Choroid plexus epithelial cell (primary cell): ENCODE measurements around the gene TULP4.
"Not testable (repeated sequence)": the region's sequence is repeated elsewhere in the genome, so short reads cannot be mapped to it uniquely, and the experiment has no call there.

ENCODE experiments used
- DNase-seq: peaks from one replicate; pipeline ENCODE4 v3.0.0-alpha.2; 2010; ENCODE audit warnings: low read depth
- H3K4me3 ChIP-seq: 2 replicates; pipeline ENCODE4 v1.5.1; 2011; ENCODE audit warnings: low read depth, mild to moderate bottlenecking, control low read depth, low read length, moderate library complexity
- TF ChIP-seq, protein P1 (sequence below): conservative IDR thresholded peaks from 2 replicates; pipeline ENCODE4 v1.5.1; 2011; ENCODE audit warnings: low read depth, mild to moderate bottlenecking, control low read depth, inconsistent platforms, low read length, moderate library complexity

The TULP4 gene

DNA sequence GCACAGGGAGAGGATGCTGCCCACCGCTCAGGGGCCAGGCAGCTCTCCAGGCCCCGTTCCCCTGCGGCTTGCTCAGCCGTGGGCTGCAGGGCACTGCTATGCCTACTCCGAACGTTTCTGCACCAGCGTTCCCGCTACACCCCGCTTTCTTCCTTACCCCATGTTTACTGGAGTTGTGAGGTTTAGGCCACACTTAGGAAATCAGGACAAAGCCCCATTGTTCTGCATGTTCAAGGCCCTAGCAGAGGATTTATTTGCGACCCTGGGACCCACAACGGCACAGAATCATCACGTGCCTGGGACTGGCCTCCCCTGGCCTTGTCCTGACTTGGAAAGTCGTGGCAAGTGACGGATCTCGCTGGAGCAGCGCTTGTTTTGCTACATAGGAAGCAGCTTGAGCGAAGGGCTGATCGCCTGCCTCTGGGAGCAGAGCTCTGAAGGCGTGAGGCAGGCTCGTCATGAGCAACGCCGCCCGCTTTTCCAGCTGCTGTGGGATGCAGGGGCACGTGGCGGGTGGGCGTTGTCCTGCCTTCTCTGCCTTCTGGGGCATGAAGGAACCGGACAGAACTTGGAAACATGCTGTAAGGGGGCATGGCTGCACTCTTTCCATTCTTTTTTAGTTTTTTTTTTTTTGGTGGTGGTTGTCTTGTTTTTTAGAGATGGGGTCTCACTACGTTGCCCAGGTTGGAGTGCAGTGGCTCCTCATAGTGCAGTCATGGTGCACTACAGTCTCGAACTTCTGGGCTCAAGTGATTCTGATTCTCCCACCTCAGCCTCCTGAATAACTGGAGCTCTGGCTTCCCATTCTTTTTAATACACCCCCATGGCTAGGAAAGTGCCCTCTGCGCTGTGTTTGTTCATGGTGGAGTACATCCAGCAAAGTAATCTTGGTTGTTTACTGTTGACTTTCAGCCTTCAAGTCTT is 233.0 kb downstream of the TULP4 start:
- DNase-seq: no peak
- TF ChIP-seq, protein P1, sequence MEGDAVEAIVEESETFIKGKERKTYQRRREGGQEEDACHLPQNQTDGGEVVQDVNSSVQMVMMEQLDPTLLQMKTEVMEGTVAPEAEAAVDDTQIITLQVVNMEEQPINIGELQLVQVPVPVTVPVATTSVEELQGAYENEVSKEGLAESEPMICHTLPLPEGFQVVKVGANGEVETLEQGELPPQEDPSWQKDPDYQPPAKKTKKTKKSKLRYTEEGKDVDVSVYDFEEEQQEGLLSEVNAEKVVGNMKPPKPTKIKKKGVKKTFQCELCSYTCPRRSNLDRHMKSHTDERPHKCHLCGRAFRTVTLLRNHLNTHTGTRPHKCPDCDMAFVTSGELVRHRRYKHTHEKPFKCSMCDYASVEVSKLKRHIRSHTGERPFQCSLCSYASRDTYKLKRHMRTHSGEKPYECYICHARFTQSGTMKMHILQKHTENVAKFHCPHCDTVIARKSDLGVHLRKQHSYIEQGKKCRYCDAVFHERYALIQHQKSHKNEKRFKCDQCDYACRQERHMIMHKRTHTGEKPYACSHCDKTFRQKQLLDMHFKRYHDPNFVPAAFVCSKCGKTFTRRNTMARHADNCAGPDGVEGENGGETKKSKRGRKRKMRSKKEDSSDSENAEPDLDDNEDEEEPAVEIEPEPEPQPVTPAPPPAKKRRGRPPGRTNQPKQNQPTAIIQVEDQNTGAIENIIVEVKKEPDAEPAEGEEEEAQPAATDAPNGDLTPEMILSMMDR: no peak
- H3K4me3 ChIP-seq: no peak overlapping the region

DNA sequence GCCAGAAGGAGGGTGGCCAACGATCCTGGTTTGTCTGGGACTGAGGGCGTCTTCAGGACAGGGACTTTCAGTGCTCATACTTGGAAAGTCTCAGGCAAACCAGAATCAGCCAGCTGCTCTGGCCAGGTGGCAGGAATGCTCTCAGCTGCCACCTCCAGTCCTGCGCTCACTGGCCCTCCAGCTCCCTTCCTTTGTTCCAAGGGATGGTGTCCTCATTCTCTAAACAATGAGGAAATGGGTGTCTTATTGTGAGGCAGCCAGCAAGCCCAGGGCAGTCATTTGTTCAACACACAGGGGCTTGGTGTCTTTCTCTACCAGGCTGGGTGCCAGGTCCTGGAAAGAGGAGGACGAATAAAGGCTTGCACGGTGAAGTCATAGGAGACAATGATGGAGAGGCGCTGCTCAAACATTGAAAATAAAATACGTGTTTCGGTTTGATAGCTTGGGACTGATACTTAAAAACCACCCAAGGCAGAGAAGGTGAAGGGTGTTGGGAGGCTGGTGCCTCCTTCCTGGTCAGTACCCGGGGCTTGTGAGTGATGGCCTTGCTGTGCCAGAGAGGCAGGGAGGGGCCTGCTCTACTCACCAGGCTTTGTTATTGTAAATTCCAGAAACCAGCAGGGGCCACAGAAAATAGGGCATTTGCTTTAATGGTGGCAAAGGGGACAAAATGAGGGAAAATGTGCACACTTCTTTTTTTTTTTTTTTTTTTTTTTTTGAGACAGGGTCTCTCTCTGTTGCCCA is 236.3 kb downstream of the TULP4 start:
- DNase-seq: no peak
- H3K4me3 ChIP-seq: no peak overlapping the region
- TF ChIP-seq, protein P1: no peak

DNA sequence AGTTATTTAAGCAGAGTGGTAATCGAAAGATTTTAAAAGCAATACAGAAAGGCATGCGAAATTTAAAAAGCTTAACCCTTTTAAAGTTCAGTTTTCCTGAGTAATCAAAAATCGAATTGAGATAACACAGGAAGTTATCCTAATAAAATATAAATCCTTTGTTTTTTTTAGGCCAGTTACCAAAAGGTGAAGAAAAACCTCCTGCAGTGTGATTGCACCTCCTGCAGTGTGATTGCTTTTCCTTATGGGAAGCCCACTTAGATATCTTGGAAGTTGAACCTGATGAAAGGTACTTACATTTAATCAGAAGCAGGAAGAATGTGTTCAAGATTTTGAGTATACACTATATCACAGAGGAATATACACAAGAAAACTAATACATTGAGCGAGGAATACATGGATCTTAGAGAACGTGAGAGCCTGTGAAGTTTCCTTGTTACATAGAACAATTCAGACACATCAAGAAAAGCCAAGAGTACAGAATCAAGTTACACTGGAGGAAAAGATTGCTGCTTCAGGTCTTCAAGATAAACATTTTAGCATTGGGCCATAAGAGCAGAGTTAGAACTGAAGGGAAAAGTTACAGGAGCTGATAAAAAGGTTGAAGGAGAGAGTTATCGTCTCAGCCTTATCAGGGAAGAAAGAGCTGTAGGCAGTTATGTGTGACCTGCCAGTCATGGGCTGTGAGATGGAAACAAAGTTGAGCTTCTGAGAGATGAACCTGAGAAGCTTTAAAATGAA is 240.0 kb downstream of the TULP4 start:
- no peak for DNase-seq
- H3K4me3 ChIP-seq: no peak overlapping the region
- TF ChIP-seq, protein P1: no peak

DNA sequence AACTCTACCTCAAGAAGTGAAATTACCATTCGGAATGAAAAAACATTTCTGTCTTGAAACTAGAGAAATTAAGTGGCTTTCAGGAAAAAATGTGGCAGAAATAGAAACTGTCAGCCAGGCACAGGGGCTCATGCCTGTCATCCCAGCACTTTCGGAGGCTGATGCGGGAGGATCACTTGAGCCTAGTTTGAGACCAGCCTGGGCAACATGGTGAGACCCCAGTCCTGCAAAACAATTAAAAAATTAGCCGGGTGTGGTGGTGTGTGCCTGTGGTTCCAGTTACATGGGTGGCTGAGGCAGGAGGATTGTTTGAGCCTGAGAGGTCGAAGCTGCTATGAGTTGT is 240.5 kb downstream of the TULP4 start:
- TF ChIP-seq, protein P1: no peak
- no peak for DNase-seq
- H3K4me3 ChIP-seq: no peak overlapping the region

DNA sequence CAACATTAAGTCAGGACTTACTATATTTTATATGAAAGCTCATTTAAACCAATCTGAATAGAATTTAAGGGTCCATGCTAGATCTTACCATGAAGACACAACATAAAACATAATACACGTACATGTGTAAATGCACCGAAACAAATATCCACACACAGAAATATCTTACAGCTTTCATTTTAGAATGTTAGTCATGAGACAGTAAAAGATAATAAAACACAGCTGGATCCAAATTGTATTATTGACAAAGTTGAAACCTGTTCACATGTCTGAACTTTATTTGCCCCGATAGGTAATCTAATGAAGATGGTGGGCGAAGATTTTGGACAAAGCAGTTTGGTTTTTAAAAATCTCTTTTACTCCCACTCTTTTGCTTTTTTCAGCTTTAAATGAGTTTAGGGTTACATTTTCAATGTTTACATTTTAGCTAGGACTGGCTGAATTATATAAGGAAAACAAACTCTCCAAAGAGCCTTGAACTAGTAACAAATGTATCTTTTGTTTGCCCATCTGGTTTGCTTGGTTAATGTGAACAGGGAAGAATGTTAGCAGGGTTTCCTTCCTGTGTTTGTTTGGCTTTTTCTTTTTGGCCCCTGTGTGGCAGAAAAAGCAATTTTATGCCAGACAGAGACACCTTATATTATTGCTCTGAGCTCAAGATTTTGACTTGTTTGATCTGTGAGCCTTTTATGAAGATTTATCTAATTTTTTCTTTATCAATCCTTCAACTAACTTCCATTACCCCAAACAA is 242.5 kb downstream of the TULP4 start:
- no peak for DNase-seq
- no peak overlapping the region for H3K4me3 ChIP-seq
- TF ChIP-seq, protein P1: no peak

DNA sequence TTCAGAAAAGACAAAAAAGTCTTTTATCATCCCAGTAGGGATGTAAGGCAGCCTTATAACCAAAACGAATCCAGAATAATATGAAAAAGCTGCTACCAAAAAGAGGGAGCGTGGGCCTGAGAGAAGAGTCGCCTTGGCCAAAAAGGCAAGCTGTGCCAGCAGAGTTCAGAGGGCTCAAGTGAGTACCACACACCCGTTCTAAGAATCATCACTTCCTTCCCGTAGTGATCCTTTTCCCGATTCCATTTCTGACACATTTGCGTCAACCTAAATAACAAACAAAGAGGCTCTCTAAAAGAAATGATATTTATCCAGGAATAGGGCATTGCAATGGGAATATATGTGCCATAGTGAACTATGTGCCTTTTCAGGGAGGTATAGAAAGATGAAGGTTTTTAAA is 243.8 kb downstream of the TULP4 start:
- no peak for DNase-seq
- TF ChIP-seq, protein P1: no peak
- no peak overlapping the region for H3K4me3 ChIP-seq

DNA sequence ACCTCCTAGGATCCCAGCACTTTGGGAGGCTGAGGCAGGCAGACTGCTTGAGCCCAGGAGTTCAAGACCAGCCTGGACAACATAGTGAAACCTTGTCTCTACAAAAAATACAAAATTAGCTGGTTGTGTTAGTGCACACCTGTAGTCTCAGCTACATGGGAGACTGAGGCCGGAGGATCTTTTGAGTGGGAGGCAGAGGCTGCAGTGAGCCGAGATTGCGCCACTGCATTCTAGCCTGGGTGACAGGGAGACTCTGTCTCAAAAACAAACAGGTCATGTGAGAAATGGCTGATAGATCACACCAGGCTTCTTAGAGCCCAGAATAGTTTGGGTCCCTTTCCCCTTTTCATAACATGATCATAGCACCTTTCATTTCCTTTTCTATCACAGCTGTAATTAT is 244.8 kb downstream of the TULP4 start:
- not testable (repeated sequence) for DNase-seq, H3K4me3 ChIP-seq
